Measurements from ENCODE around the gene SMAD6.

SMAD6 gene

GRCh38 chr15:66655511-66655910 lies 46.5 kb upstream of the SMAD6 start:
- H3K4me3 ChIP-seq (ENCODE audit: low read depth, low read length) = no peak overlapping the region
- TF ChIP-seq CTCF (conservative IDR thresholded peaks at IDR 0.05; ENCODE audit: low read depth, low read length) = no peak

DNA sequence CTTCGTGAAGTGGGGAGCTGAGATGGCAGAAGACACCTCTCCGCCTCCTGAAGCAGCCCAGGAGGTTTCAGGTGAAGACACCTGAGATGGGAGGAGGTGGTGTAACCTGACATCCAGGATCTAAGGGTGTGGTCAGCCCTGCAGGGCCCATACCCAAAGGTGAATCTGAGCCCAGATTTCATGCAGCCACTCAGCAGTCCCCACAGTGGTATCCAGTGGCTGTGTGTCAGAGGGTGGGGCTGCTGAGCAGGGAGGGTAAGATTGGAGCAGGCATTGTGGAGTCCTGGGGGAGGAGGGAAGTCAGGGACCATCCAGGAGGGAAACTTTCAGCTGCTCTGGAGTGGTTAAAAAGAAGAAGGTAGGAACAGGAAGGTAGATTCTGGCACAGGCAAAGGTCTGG lies 46.0 kb upstream of the SMAD6 start:
- no peak for DNase-seq (ENCODE audit: low read depth)
- H3K4me3 ChIP-seq (ENCODE audit: low read depth, low read length) = no peak overlapping the region
- TF ChIP-seq CTCF (conservative IDR thresholded peaks at IDR 0.05; ENCODE audit: low read depth, low read length) = no peak

More at GRCh38 chr15:66655511-66655910, 46.5 kb upstream of the SMAD6 start:
- no peak for DNase-seq (ENCODE audit: low read depth)

DNA sequence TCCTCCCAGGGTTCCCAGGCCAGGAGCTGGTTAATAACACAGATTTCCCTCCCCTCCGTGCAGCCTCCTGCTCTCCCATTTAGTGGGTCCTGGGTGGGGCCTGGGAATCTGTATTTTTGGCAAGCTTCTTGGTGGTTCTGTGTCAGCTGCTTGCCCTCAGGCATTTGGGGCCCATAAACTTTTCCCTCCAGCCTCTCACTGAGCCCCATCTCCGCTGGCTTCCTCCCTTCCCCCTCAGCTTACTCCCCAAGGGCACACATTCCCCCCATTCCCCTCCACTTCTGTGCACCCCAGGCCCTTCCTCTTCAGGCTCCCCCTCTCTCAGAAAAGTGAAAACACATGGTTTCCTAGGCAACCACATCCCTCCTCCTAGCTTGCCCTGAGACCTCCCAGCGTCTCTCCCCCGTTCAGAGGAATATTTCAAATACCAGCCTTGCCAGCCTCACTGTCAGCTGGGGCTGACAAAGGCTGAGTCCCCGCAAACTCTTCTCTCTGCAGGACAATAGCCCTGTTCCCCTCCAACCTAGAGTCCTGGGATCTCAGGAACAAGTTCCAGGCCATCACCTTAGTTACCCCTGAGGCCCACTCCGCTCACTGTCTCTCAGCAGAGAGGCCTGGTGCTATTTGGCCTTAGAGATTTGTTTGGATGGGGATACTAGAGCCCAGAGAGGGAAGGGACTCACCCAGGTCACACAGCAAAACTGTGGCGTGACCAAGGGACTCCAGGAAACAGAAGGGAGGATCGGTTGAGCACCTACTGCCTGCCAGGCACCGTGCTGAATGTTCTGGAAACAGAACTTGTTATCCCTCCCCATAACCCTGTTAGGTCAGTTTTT lies 44.6 kb upstream of the SMAD6 start:
- TF ChIP-seq CTCF (conservative IDR thresholded peaks at IDR 0.05; ENCODE audit: low read depth, low read length) = no peak
- H3K4me3 ChIP-seq (ENCODE audit: low read depth, low read length) = no peak overlapping the region
- no peak for DNase-seq (ENCODE audit: low read depth)

DNA sequence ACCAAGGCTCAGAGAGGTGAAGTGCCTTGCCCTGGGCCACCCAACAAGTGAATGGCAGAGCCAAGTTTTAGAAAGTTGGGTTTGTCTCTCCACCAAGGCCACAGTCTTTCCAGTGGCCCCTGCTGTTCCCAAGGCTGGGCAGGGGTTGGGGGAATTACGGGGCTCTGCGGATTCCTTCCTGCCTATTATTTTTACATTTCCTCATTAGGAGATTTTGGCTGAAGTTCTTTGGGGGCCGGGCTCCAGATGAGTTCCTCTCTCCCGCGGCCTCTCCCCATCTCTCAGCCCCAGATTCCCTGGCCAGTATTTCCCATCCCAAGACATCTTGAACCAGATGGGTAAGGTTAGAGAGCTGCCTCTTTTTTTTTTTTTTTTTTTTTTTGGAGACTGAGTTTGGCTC lies 44.0 kb upstream of the SMAD6 start:
- H3K4me3 ChIP-seq (ENCODE audit: low read depth, low read length) = no peak overlapping the region
- DNase-seq (ENCODE audit: low read depth) = no peak
- TF ChIP-seq CTCF (conservative IDR thresholded peaks at IDR 0.05; ENCODE audit: low read depth, low read length) = no peak

DNA sequence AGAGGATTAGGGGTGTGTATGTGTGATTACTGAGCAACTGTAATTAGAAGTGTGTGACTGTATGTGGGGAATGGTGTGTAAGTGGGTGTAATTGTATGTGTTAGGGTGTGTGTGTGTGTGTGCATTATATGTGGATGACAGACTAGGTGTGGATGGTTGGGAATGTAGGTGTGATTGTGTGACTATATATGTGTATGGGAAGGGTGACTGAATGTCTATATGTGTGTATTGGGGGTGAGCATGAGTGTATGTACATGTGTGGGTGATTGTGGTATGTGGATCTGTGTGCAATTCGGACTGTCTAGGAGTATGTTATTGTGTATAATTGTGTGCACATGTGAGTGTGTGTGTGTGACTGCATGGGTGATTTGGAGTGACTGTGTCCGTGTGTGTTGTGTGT lies 43.2 kb upstream of the SMAD6 start:
- H3K4me3 ChIP-seq (ENCODE audit: low read depth, low read length) = no peak overlapping the region
- DNase-seq (ENCODE audit: low read depth) = no peak
- no peak for TF ChIP-seq CTCF (conservative IDR thresholded peaks at IDR 0.05; ENCODE audit: low read depth, low read length)

DNA sequence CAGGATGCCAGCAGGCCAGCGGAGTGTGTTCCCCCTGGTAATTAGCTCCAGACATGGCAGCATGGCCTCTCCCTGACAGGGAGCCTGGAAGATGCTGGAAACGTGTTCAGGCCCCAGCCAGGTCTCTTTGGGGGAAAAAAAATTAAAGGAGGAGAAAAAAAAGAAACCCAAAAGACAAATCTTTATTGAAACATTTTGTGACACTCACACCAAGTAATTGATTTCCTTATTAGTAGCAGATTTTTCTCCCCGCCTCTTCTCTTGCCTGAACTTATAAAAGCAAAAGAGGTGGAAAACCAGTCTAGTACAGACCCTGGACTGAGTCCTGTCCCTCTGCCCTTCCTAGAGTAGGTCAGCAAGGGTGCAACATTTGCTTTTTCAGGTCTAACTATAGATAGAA lies 42.7 kb upstream of the SMAD6 start:
- H3K4me3 ChIP-seq (ENCODE audit: low read depth, low read length) = no peak overlapping the region
- TF ChIP-seq CTCF (conservative IDR thresholded peaks at IDR 0.05; ENCODE audit: low read depth, low read length) = no peak
- no peak for DNase-seq (ENCODE audit: low read depth)

Data from choroid plexus epithelial cell (primary cell).